Psoas muscle (tissue), 8 donors: ENCODE data around the gene COL4A2. TPM values are rescaled to one million over a fixed set of nuclear protein-coding genes. Genes with fewer than 3 reads are reported as not detected.
A peak's percentile ranks its signal among the peaks of the same experiment; 100 is the strongest.

Experiments
- ATAC-seq, 4 donors: fragments of 200-7000 bp; cut with Tn5 transposase; one replicate each; pipeline ENCODE4 v1.9.1; 2020; ENCODE audit warnings: moderate library complexity in 3 of 4, mild to moderate bottlenecking in 2 of 4
- DNase-seq, 2 donors: peaks; one replicate each; pipeline ENCODE4 v3.0.0-alpha.2; 2020
- H3K27ac ChIP-seq: fragments of 200-600 bp; one replicate; pipeline ENCODE4 v1.8.0; 2022
- H3K27me3 ChIP-seq, 3 donors: fragments of 200-600 bp in 1 of 3; one replicate each; pipeline versions ENCODE4 v1.6.1 to v1.8.0; 2013 to 2022; ENCODE audit warnings: low read length in 2 of 3, mild to moderate bottlenecking in 2 of 3, moderate library complexity in 1 of 3; ENCODE audit not compliant: insufficient read depth in 3 of 3
- H3K36me3 ChIP-seq, 2 donors: fragments of 200-600 bp in 1 of 2; one replicate each; pipeline versions ENCODE4 v1.6.1 to v1.8.0; 2013 to 2022; ENCODE audit warnings: low read depth in 1 of 2, mild to moderate bottlenecking in 1 of 2, moderate library complexity in 1 of 2; ENCODE audit not compliant: insufficient read depth in 1 of 2
- H3K4me1 ChIP-seq: fragments of 200-600 bp; one replicate; pipeline ENCODE4 v1.8.0; 2022
- H3K4me3 ChIP-seq: fragments of 200-600 bp; one replicate; pipeline ENCODE4 v1.8.0; 2022; ENCODE audit warnings: mild to moderate bottlenecking
- H3K9me3 ChIP-seq: fragments of 200-600 bp; one replicate; pipeline ENCODE4 v1.8.0; 2022
- CTCF ChIP-seq: fragments of 200-600 bp; IDR thresholded peaks from one replicate; pipeline ENCODE4 v1.8.0; 2022; ENCODE audit warnings: antibody characterized with exemption
- WGBS, 3 donors: extraction: QIAGEN DNeasy Blood & Tissue Kit; methylation state at CpG; one replicate each; pipeline versions ENCODE4 v1.1.6 to v1.1.7; 2013; 5-methylcytosine and 5-hydroxymethylcytosine counted together
- intact Hi-C, 2 donors: fragments of 100-400 bp; cut with DNase I; formaldehyde crosslinking; loops; one replicate each; pipeline versions ENCODE4 v1.11.0 to v1.14.2; 2022
- polyA plus RNA-seq, 3 donors: library from polyadenylated mRNA; stranded (reverse); fragments of 200-250 nt; gene quantifications; one replicate each; pipeline ENCODE4 v1.2.3, GENCODE V29; 2013
- total RNA-seq, 4 donors: library from RNA; stranded (reverse); fragmentation: NEBNext Ultra II Directional in 2 of 4; extraction: Animal tissue kit (Norgen Biotek cat#: 25700) in 2 of 4; gene quantifications; one replicate each; pipeline versions ENCODE4 v1.2.1 to v1.2.4, GENCODE V29; 2021 to 2023
- donor health status: healthy with polysubstance abuse.
- donor health status: DM: no; HTN: no; CAD: no; lungs with moderate emphysema.
- donor health status: Bipolar disorder and iron deficiency.
- donor health status: healthy.
- donor health status: DM: yes; HTN: yes; CAD: no.
- donor health status: DM: no; HTN: no; CAD: no.
- donor health status: DM: no; HTN: no; CAD: no.
- donor health status: DM: yes; HTN: yes; CAD: no.

COL4A2 gene
- total and polyA plus RNA-seq, 7 donors, result 25.8 to 84.5 (median 57.8) TPM

- WGBS, 3 donors, result 96 to 98% (median 96%) methylated on average over 13 of the region's 13 CpGs
- ATAC-seq (no peak), DNase-seq (no peak)
- no peak for TF ChIP-seq CTCF
- H3K4me1 ChIP-seq, result peaks cover 13% of the 10 kb centered on the region
- H3K36me3 ChIP-seq, result peaks cover 0 to 38% of the 10 kb centered on the region in 2 donors
- no peaks in the 10 kb centered on the region for H3K27me3 ChIP-seq
- H3K4me3 ChIP-seq, result no peak overlapping the region
- no peak overlapping the region for H3K27ac ChIP-seq
- no peaks in the 10 kb centered on the region for H3K9me3 ChIP-seq
- intact Hi-C loops, result loop anchor here in 1 of 2 donors (5.0 kb wide), 1 partner anchor 208 kb away; no protein-coding TSS in a partner anchor
These were observed 123.6 kb downstream of the COL4A2 start for GRCh38 chr13:110430391-110431336.

GRCh38 chr13:110431425-110432294, 124.6 kb downstream of the COL4A2 start:
- H3K9me3 ChIP-seq, result no peaks in the 10 kb centered on the region
- no peaks in the 10 kb centered on the region for H3K27me3 ChIP-seq
- peaks cover 15% of the 10 kb centered on the region for H3K4me1 ChIP-seq
- DNase-seq (no peak), ATAC-seq (peak in 3 of 4 donors; percentile 26 to 56 (median 48))
- intact Hi-C loops, result loop anchor here in 1 of 2 donors (5.0 kb wide), 1 partner anchor 209 kb away; no protein-coding TSS in a partner anchor
- no peak overlapping the region for H3K4me3 ChIP-seq
- peaks cover 0 to 44% of the 10 kb centered on the region in 2 donors for H3K36me3 ChIP-seq
- TF ChIP-seq CTCF, result no peak
- no peak overlapping the region for H3K27ac ChIP-seq
- 29 to 47% (median 42%) methylated on average over 13 of the region's 13 CpGs for WGBS, 3 donors

GRCh38 chr13:110432522-110432921, 125.4 kb downstream of the COL4A2 start:
- intact Hi-C loops, result loop anchor here in 1 of 2 donors (5.0 kb wide), 1 partner anchor 210 kb away; no protein-coding TSS in a partner anchor
- H3K27me3 ChIP-seq, result no peaks in the 10 kb centered on the region
- no peak for TF ChIP-seq CTCF
- no peak overlapping the region for H3K4me3 ChIP-seq
- H3K4me1 ChIP-seq, result peaks cover 15% of the 10 kb centered on the region
- ATAC-seq, result no peak
- 27 to 48% (median 47%) methylated on average over 3 of the region's 3 CpGs for WGBS, 3 donors
- no peak for DNase-seq
- H3K9me3 ChIP-seq, result no peaks in the 10 kb centered on the region
- H3K27ac ChIP-seq, result peak overlapping the region; percentile 2
- peaks cover 0 to 51% of the 10 kb centered on the region in 2 donors for H3K36me3 ChIP-seq

GRCh38 chr13:110433014-110433413, 125.9 kb downstream of the COL4A2 start:
- intact Hi-C loops, result loop anchor here in 1 of 2 donors (5.0 kb wide), 1 partner anchor 211 kb away; no protein-coding TSS in a partner anchor
- peaks cover 0 to 55% of the 10 kb centered on the region in 2 donors for H3K36me3 ChIP-seq
- DNase-seq, result peak; percentile 51 to 74
- no peak for TF ChIP-seq CTCF
- peaks cover 15% of the 10 kb centered on the region for H3K4me1 ChIP-seq
- H3K27ac ChIP-seq, result peak overlapping the region; percentile 2
- H3K9me3 ChIP-seq, result no peaks in the 10 kb centered on the region
- WGBS, 3 donors, result 10 to 17% (median 15%) methylated on average over 13 to 14 of the region's 14 CpGs
- H3K27me3 ChIP-seq, result no peaks in the 10 kb centered on the region
- ATAC-seq, result peak; percentile 72 to 83 (median 76)
- no peak overlapping the region for H3K4me3 ChIP-seq
